PFSK-1 (cell line): ENCODE results near the gene OSBPL3.

ENCODE experiments used
- FOXP2 ChIP-seq: optimal IDR thresholded peaks from 2 replicates; pipeline ENCODE3; 2011; ENCODE audit warnings: borderline replicate concordance, control low read depth, inconsistent platforms; ENCODE audit not compliant: insufficient read depth; ENCODE audit errors: extremely low read length, extremely low read depth
- POLR2AphosphoS5 ChIP-seq: IDR thresholded peaks from 2 replicates; pipeline ENCODE4 v1.6.1; 2012; ENCODE audit warnings: low read depth, mild to moderate bottlenecking, control low read depth, low read length, moderate library complexity
- REST ChIP-seq, 2 experiments: IDR thresholded peaks; 2 replicates each; pipeline versions ENCODE4 v1.6.1 to v1.8.0; 2011 to 2012; ENCODE audit warnings: low read depth in 2 of 2, low read length in 2 of 2, control low read depth in 1 of 2, inconsistent platforms in 1 of 2, mild to moderate bottlenecking in 1 of 2, moderate library complexity in 1 of 2; ENCODE audit not compliant: insufficient read depth in 1 of 2
- SIN3A ChIP-seq: IDR thresholded peaks from 2 replicates; pipeline ENCODE4 v1.6.1; 2012; ENCODE audit warnings: mild to moderate bottlenecking, low read length, moderate library complexity, borderline replicate concordance; ENCODE audit not compliant: insufficient read depth
- TAF1 ChIP-seq: IDR thresholded peaks from 2 replicates; pipeline ENCODE4 v1.6.1; 2012; ENCODE audit warnings: low read length, control low read depth, borderline replicate concordance; ENCODE audit not compliant: insufficient read depth

OSBPL3 gene

GRCh38 chr7:24833549-24833948 lies 146.4 kb downstream of the OSBPL3 start:
- no peak for TF ChIP-seq TAF1
- no peak for TF ChIP-seq POLR2AphosphoS5
- TF ChIP-seq FOXP2, result no peak

GRCh38 chr7:24831240-24831639 lies 148.7 kb downstream of the OSBPL3 start:
- TF ChIP-seq TAF1 (no peak), REST (IDR thresholded peaks at IDR 0.05; ENCODE audit: insufficient read depth in 1 of 2, low read depth in 2 of 2, low read length in 2 of 2) (no peak), SIN3A (no peak), FOXP2 (no peak), POLR2AphosphoS5 (no peak)

GRCh38 chr7:24830440-24831050 lies 149.4 kb downstream of the OSBPL3 start:
- TF ChIP-seq REST (IDR thresholded peaks at IDR 0.05; ENCODE audit: insufficient read depth in 1 of 2, low read depth in 2 of 2, low read length in 2 of 2) (no peak), FOXP2 (no peak), SIN3A (no peak), TAF1 (no peak), POLR2AphosphoS5 (no peak)

- TF ChIP-seq POLR2AphosphoS5 (no peak), REST (IDR thresholded peaks at IDR 0.05; ENCODE audit: insufficient read depth in 1 of 2, low read depth in 2 of 2, low read length in 2 of 2) (no peak), TAF1 (no peak), SIN3A (no peak), FOXP2 (no peak)
These were observed 150.2 kb downstream of the OSBPL3 start for GRCh38 chr7:24829787-24830186.

- TF ChIP-seq REST (IDR thresholded peaks at IDR 0.05; ENCODE audit: insufficient read depth in 1 of 2, low read depth in 2 of 2, low read length in 2 of 2), result no peak
- TF ChIP-seq TAF1, result no peak
- no peak for TF ChIP-seq SIN3A
- TF ChIP-seq POLR2AphosphoS5, result no peak
- no peak for TF ChIP-seq FOXP2
These were observed 150.9 kb downstream of the OSBPL3 start for GRCh38 chr7:24828891-24829661.
